Nephron progenitor cell (in vitro differentiated cells): ENCODE results near the gene ROBO3.

Experiments used
- DNase-seq: peaks from one replicate; pipeline ENCODE4 v3.0.0; 2021
- H3K27ac Mint-ChIP-seq: 2 replicates; pipeline ENCODE4 v1.8.0; 2021; ENCODE audit warnings: mild to moderate bottlenecking, moderate library complexity, mixed read lengths
- H3K27me3 Mint-ChIP-seq: 2 replicates; pipeline ENCODE4 v1.8.0; 2021; ENCODE audit warnings: mild to moderate bottlenecking, low read depth, mixed read lengths; ENCODE audit not compliant: poor library complexity
- H3K36me3 Mint-ChIP-seq: 2 replicates; pipeline ENCODE4 v1.8.0; 2021; ENCODE audit warnings: low read depth, mixed read lengths
- H3K4me1 Mint-ChIP-seq: 2 replicates; pipeline ENCODE4 v1.8.0; 2021; ENCODE audit warnings: mixed read lengths
- H3K4me3 Mint-ChIP-seq: 2 replicates; pipeline ENCODE4 v1.8.0; 2021; ENCODE audit warnings: mild to moderate bottlenecking, moderate library complexity, mixed read lengths
- H3K9me3 Mint-ChIP-seq: 2 replicates; pipeline ENCODE4 v1.8.0; 2021; ENCODE audit warnings: mild to moderate bottlenecking, moderate library complexity, mixed read lengths
- CTCF ChIP-seq: fragments of 200-600 bp; sonication (generic); IDR thresholded peaks from 2 replicates; pipeline ENCODE4 v1.5.0; 2021; ENCODE audit warnings: antibody characterized with exemption

Gene ROBO3

GRCh38 chr11:124892146-124892545 is 26.9 kb downstream of the ROBO3 start:
- Mint-ChIP-seq H3K27me3 (peaks cover 29% of the 10 kb centered on the region), H3K9me3 (no peaks in the 10 kb centered on the region), H3K4me3 (no peak overlapping the region), H3K27ac (no peak overlapping the region), H3K36me3 (no peaks in the 10 kb centered on the region), H3K4me1 (peaks cover 52% of the 10 kb centered on the region)
- DNase-seq: no peak
- no peak for TF ChIP-seq CTCF

GRCh38 chr11:124892750-124893454 is 27.7 kb downstream of the ROBO3 start:
- no peaks in the 10 kb centered on the region for H3K9me3 Mint-ChIP-seq
- no peak for DNase-seq
- no peak overlapping the region for H3K27ac Mint-ChIP-seq
- peaks cover 58% of the 10 kb centered on the region for H3K4me1 Mint-ChIP-seq
- no peak for TF ChIP-seq CTCF
- no peak overlapping the region for H3K4me3 Mint-ChIP-seq
- H3K36me3 Mint-ChIP-seq: no peaks in the 10 kb centered on the region
- H3K27me3 Mint-ChIP-seq: peaks cover 23% of the 10 kb centered on the region

- DNase-seq: no peak
- Mint-ChIP-seq H3K27ac (no peak overlapping the region), H3K4me3 (no peak overlapping the region), H3K36me3 (no peaks in the 10 kb centered on the region), H3K9me3 (no peaks in the 10 kb centered on the region), H3K4me1 (peaks cover 59% of the 10 kb centered on the region), H3K27me3 (peaks cover 18% of the 10 kb centered on the region)
- no peak for TF ChIP-seq CTCF
Observed at GRCh38 chr11:124893781-124894401, 28.7 kb downstream of the ROBO3 start.

- TF ChIP-seq CTCF: no peak
- H3K36me3 Mint-ChIP-seq: no peaks in the 10 kb centered on the region
- peak overlapping the region; percentile 82 for H3K27ac Mint-ChIP-seq
- no peaks in the 10 kb centered on the region for H3K9me3 Mint-ChIP-seq
- no peak overlapping the region for H3K4me3 Mint-ChIP-seq
- H3K4me1 Mint-ChIP-seq: peaks cover 61% of the 10 kb centered on the region
- peaks cover 16% of the 10 kb centered on the region for H3K27me3 Mint-ChIP-seq
- DNase-seq: no peak
Observed at GRCh38 chr11:124894606-124895430, 29.6 kb downstream of the ROBO3 start.

GRCh38 chr11:124895471-124895971 is 30.3 kb downstream of the ROBO3 start:
- peaks cover 22% of the 10 kb centered on the region for H3K27me3 Mint-ChIP-seq
- DNase-seq: no peak
- H3K4me3 Mint-ChIP-seq: no peak overlapping the region
- H3K9me3 Mint-ChIP-seq: no peaks in the 10 kb centered on the region
- peaks cover 55% of the 10 kb centered on the region for H3K4me1 Mint-ChIP-seq
- TF ChIP-seq CTCF: no peak
- no peak overlapping the region for H3K27ac Mint-ChIP-seq
- H3K36me3 Mint-ChIP-seq: no peaks in the 10 kb centered on the region
